ENCODE results near the gene ZNF516.

The ZNF516 gene

DNA sequence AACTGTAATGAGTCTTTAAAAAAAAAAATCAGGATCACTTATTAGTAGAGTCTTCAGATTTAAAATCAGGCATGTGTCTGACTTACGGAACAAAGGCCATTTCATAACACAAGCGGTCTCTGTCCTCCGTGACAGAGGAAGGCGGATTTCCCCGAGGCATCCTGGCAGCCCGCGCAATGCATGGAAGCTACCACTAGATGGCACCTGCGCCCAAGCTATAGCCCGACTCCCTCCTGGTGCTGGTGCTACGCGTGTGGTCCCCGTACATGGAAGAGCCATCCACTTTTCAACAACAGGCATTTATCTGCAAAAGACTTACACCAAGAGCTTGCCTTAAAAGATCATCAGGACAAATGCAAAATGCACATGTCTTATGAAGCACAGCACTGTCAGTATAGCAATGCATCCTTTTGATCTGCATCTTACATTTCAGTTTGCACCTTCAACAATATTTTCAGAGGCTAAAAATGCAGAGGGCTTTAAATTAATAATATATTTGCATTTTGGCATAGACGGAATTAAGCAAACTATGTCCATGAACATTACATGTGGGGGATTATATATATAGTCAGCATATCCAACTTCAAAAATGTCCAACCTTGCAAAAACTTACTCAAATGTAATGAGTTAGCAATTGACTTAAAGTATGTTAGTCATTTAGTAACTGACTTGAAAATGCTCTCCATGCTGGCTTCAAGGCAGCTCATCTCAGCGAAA, 96.0 kb downstream of the ZNF516 start:
- TF ChIP-seq, protein P1, sequence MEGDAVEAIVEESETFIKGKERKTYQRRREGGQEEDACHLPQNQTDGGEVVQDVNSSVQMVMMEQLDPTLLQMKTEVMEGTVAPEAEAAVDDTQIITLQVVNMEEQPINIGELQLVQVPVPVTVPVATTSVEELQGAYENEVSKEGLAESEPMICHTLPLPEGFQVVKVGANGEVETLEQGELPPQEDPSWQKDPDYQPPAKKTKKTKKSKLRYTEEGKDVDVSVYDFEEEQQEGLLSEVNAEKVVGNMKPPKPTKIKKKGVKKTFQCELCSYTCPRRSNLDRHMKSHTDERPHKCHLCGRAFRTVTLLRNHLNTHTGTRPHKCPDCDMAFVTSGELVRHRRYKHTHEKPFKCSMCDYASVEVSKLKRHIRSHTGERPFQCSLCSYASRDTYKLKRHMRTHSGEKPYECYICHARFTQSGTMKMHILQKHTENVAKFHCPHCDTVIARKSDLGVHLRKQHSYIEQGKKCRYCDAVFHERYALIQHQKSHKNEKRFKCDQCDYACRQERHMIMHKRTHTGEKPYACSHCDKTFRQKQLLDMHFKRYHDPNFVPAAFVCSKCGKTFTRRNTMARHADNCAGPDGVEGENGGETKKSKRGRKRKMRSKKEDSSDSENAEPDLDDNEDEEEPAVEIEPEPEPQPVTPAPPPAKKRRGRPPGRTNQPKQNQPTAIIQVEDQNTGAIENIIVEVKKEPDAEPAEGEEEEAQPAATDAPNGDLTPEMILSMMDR (IDR thresholded peaks at IDR 0.05; ENCODE audit: extremely low read depth, missing control alignments), result peak; percentile 96
- DNase-seq (ENCODE audit: low spot score), result peak; percentile 93

- TF ChIP-seq, protein P1 (IDR thresholded peaks at IDR 0.05; ENCODE audit: extremely low read depth, missing control alignments), result no peak
- no peak for DNase-seq (ENCODE audit: low spot score)
These were observed 96.7 kb downstream of the ZNF516 start for GRCh38 chr18:76398295-76398694.

DNA sequence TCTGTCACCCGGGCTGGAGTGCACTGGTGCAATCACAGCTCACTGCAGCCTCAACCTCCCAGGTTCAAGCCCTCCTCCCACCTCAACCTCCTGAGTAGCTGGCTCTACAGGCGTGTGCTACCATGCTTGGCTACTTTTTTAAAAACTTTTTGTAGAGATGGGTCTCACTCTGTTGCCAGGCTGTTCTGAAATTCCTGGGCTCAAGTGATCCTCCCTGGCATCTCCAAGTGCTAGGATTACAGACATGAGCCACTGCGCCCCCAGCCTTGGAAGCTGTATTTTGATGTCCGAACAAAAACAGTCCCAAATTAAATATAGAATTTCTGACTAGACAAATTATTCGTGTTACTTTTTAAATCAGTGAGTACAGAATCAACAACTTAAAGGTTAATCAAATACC, 97.4 kb downstream of the ZNF516 start:
- TF ChIP-seq, protein P1 (IDR thresholded peaks at IDR 0.05; ENCODE audit: extremely low read depth, missing control alignments), result no peak

GRCh38 chr18:76396792-76397191, 98.2 kb downstream of the ZNF516 start:
- TF ChIP-seq, protein P1 (IDR thresholded peaks at IDR 0.05; ENCODE audit: extremely low read depth, missing control alignments), result no peak

More for the DNA sequence above, 97.4 kb downstream of the ZNF516 start:
- no peak for DNase-seq (ENCODE audit: low spot score)

DNA sequence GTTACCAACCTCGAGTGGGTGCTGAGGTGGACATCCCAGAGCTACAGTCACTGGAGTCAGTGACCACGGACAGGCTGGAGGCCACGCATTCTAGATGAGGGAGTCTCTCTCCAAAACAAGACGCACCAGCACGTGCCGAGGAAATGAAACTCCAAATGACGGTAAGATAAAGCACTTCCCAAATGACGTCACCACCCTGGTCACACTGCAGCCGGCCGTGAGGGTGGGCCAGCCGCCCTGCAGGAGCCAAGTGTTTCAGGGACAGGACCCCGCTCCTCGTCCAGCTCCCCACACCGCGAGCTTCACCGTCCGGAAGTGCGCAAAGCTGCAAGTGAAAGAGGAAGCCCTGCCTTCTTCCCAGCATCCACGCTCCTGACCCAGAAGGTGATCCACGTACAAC, 99.4 kb downstream of the ZNF516 start:
- no peak for DNase-seq (ENCODE audit: low spot score)
- TF ChIP-seq, protein P1 (IDR thresholded peaks at IDR 0.05; ENCODE audit: extremely low read depth, missing control alignments), result no peak

More at GRCh38 chr18:76396792-76397191, 98.2 kb downstream of the ZNF516 start:
- DNase-seq (ENCODE audit: low spot score), result no peak

DNA sequence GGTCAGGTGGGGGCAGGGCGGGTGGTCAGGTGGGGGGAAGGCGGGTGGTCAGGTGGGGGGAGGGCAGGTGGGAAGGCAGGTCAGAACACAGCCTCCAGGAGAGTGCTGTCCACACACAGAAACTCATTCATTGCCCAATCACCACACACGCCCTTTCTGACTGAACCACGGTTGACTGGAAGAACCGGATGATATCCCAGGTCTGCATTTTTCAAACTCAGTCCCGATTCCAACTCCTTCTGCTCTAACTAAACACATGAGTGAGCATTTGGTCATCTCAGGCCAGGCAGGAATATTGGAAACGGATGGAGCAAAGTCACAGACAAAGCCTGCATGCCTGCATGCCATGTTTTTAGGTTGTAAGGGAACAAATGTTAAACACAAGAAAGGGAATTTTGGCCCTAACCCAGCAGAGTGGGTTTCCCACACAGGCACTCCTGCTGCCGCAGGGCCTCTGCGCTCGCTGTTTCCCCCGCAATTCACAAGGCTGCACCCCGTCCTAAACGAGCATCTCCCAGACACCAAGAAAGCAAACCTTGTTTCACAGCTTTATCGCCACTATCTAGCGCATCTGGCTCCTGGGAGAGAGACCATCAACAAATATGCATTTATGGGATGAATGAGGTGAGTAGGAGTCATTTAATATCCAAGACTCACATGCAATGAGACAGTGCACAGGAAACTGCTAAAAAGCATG, 100.1 kb downstream of the ZNF516 start:
- no peak for DNase-seq (ENCODE audit: low spot score)

DNA sequence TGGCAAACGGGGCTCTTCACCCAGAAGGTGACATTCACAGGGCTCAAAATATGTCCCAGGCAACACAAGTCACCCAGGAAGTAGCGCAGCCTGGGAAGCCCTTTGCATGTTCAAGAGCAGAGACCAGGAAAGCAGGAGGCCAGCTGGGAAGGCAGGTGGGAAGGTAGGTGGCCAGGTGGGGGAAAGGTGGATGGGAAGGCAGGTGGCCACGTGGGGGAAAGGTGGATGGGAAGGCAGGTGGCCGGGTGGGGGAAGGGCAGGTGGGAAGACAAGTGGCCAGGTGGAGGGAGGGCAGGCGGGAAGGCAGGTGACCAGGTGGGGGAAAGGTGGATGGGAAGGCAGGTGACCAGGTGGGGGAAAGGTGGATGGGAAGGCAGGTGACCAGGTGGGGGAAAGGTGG, 102.7 kb downstream of the ZNF516 start:
- TF ChIP-seq, protein P1 (IDR thresholded peaks at IDR 0.05; ENCODE audit: extremely low read depth, missing control alignments), result no peak
- DNase-seq (ENCODE audit: low spot score), result no peak

More for the DNA sequence above, 100.1 kb downstream of the ZNF516 start:
- TF ChIP-seq, protein P1 (IDR thresholded peaks at IDR 0.05; ENCODE audit: extremely low read depth, missing control alignments), result no peak

All from GM20000 (cell line).